CD4-positive, alpha-beta T cell treated with Interleukin-2 at 100 ng/mL for 4 hours (primary cell): Measurements from ENCODE around the gene PFDN5.

Experiments
- DNase-seq: peaks from one replicate; pipeline ENCODE4 v3.0.0-alpha.2; 2020; ENCODE audit warnings: low spot score

The PFDN5 gene

GRCh38 chr12:53295070-53295890, at the start of gene PFDN5:
Gene PFDN5, plus strand, starts transcription at chr12:53295542. Its CDS starts 26 bp downstream, at chr12:53295568.
- DNase-seq: peak; percentile 93

GRCh38 chr12:53251477-53252348, 43.6 kb upstream of the PFDN5 start:
- DNase-seq: peak; percentile 74

- no peak for DNase-seq
Measured at GRCh38 chr12:53252349-53252916, 42.9 kb upstream of the PFDN5 start.

- no peak for DNase-seq
Measured at GRCh38 chr12:53253298-53253697, 42.0 kb upstream of the PFDN5 start.

DNA sequence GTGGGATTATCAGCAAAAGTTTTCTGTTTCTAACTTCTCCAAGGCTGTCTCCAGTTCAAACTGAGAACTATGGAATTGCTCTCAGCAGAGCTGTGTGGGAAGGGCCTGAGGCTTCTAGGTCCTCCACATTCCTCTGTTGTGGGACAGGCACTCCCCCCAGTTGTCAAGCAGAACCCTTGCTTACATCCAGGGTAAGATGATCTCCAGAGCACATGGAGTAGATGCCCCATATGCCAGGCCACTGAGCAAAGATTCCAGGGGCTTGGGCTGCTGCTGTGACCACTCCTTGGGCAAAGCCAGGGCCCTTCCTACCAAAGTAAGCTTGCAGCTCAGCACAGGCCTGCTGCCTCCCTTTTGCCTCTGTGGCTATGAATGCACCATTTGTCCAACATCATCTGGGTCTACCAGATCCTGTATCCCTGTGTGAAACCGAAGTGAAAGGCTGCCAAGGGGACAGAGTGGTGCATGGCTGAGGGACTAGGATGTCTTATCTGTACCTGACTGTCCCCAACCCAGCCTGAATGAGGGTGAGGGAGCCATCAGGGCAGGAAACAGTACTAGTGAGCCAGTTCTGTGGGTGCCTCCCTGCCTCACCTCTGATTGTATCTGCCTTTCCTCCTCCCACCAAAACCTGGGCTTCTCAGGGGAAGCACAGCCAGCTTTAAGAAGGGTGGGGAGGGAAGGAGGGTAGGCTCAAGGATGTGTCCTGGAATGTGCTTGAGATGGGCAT, 40.4 kb upstream of the PFDN5 start:
- DNase-seq: no peak

DNA sequence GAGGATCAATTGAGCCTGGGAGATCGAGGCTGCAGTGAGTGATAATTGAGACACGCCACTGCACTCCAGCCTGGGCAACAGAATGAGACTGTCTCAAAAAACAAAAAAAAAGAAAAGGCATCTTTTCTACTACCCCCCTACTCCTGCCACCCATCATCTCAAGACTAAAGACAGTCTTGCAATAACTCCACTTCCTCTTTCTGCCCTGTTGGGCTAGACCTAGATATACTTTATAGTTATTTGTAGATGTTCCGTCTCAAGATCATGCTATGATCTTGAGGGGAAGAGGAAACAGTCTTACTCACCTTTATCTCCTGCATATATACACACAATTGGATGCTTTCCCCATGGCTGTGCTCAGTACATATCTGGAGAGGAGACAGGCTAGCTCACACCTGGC, 39.3 kb upstream of the PFDN5 start:
- DNase-seq: no peak

DNA sequence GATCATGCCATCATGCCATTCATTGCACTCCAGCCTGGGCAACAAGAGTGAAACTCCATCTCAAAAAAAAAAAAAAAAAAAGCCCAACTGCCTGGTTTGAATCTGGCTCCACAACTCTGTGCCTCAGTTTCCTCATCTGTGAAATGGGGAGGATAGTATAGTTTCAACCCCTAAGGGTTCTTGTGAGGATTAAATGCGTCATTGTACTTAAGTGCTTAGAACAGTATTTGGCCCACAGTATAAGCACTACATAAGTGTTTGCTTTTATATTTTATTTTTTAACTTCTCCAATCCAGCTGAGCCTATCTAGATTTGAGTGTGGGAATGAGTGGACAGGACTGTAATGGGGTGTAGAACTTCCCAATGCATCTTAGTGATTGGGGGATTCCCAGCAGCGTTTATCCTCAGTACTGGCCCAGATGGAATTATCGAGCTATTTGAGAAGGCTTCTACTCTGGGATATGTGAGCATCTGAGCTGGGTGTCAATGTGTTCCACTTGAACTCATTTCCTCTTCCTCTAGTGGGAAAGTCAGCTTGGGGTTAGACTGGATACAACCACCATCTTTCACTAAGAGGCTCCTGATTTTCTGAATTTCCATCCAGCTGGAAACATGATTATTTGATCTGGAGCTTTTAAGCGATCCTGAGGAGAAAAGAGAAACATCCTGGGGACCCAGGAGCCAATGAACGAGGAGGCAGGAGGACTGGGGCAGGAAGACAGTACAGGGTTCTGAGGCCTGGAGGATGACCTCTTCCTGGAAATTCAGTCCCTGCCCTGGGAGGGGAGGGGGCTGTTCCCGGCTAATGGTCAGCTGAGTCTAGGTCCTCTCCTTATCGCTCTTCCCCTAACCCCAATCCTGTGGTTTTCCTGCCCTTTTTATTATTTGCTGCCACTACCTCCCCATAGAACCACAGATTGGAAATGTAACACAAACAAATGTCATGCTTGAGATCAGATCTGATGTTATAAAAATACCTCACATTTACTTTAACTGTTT, 36.5 kb upstream of the PFDN5 start:
- no peak for DNase-seq

DNA sequence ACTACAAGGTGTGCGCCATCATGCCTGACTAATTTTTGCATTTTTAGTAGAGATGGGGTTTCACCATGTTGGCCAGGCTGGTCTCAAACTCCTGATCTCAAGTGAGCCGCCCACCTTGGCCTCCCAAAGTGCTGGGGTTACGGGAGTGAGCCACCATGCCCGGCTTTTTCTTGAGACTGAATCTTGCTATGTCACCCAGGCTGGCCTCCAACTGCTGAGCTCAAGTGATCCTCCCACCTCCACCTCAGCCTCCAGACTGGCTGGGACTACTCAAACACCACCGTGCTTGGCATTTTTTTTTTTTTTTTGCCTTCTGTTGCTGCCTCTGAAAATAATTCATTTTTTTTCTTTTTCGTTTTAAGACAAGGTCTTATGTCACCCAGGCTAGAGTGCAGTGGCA, 35.5 kb upstream of the PFDN5 start:
- DNase-seq: no peak

DNA sequence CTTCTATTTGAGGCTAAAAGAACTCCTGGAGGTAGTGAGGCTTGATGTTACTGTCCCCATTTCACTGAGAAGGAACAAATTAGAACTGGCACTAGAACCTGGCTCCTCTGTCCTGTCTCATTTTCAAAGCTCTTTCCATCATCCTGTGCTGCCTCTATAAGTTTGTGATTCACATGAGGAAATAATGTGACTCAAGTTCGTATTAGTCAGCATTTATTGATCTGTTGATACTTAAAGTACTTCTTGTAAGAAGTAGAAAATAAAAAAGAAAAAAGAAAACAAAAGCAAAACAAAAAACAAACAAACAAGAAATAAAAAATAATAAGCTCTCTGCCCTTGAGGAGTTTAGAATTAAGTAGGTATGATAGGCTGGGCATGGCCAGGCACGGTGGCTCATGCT, 29.6 kb upstream of the PFDN5 start:
- no peak for DNase-seq

DNA sequence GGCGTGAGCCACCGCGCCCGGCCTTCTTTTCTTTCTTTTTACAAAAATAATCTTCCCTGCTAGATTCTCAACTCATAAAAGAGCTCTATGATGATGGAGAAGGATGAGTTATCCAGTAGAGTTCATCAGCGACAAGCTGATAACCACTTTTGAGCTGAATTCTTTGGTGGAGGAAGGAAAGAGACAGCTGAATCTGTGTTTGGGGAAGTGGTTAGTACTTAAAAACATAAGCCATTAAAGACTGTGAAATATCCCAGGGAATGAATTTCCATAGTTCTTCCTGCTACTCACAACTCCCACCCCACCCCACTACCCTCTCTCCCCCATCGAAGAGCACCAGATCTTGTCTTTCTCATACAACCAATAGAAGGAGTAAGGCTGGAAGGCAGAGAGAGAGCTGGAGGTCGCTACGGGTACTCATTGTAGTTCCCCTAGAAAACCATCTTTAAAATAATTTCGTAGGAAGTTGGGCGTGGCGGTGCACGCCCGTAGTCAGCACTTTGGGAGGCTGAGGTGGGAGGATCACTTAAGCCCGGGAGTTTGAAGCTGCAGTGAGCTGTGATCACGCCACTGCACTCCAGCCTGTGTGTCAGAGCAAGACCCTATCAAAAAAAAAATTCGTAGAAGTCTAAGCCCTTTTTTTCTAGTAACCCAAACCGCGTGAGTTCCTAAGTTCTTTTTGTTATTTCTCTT, 27.9 kb upstream of the PFDN5 start:
- no peak for DNase-seq

DNA sequence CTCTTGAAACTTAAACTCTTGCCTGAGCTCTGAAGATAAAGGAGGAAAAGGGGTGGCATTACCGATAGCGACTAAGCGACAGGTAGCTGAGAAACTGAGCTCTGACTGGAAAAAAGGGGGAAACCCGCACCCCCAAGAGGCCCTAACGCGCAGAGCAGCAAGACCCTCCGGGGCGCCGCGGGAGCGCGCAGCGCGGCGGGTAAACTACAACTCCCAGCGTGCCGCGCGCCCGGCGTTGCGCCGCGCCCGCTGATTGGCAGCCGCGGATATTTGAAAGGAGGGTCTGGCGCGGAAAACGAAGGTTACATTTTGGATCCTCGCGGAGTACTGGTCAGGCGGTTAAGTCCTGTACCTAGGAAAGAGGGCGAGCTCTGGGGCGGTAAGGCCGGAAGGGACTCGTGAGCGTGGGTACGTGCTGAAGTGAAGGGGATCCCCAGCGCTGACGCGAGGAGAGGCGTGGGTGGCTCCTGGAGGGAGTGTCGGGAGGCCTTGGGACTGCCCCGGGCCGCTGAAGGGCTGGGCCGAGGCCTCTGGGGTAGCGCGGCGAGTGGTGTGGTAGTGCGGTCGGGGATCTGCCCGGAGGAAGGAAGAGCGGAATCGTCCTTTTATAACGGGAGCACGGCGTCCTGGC, 27.2 kb upstream of the PFDN5 start, which contains the start of gene ESPL1:
Gene ESPL1, plus strand, starts transcription at position 301 of the 631 bp plus-strand sequence. CDS start 468 bp downstream, outside the sequence.
- DNase-seq: peak; percentile 85

DNA sequence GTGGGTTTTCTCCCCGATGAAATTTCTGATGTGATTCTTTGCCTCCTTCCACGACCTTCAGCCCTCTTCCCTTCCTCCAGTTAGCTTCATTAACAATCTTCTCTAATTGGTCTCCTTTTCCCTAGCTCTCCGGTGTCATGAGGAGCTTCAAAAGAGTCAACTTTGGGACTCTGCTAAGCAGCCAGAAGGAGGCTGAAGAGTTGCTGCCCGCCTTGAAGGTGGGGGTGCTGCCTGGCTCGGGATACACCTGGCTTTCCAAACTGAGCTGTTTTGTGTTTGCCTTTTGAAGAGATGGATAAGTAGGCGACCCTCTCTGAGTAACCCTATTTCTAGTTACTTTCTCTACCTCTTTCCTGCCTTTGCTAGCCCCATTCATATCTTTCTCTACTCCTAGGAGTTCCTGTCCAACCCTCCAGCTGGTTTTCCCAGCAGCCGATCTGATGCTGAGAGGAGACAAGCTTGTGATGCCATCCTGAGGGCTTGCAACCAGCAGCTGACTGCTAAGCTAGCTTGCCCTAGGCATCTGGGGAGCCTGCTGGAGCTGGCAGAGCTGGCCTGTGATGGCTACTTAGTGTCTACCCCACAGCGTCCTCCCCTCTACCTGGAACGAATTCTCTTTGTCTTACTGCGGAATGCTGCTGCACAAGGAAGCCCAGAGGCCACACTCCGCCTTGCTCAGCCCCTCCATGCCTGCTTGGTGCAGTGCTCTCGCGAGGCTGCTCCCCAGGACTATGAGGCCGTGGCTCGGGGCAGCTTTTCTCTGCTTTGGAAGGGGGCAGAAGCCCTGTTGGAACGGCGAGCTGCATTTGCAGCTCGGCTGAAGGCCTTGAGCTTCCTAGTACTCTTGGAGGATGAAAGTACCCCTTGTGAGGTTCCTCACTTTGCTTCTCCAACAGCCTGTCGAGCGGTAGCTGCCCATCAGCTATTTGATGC, 26.4 kb upstream of the PFDN5 start:
- no peak for DNase-seq

- DNase-seq: no peak
Measured at GRCh38 chr12:53274445-53274844, 20.9 kb upstream of the PFDN5 start.

- DNase-seq: no peak
Measured at GRCh38 chr12:53276511-53276910, 18.8 kb upstream of the PFDN5 start.

DNA sequence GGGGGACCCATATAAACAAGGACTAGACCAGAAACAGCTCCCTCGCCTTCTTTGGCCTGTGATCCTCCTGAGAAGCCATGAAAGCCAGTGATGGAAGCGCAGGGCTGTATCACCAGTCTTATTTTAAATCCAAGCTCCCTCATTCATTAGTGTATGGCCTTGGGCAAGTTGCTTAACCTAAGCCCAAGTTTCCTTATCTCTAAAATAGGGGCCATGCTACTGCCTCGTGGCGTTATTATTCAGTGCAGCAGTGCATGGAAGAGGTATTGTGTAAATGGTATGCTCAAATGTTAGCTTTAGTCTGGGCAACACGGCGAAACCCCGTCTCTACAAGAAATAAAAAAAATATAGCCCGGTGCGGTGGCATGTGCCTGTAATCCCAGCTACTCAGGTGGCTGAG, 17.4 kb upstream of the PFDN5 start:
- DNase-seq: no peak

DNA sequence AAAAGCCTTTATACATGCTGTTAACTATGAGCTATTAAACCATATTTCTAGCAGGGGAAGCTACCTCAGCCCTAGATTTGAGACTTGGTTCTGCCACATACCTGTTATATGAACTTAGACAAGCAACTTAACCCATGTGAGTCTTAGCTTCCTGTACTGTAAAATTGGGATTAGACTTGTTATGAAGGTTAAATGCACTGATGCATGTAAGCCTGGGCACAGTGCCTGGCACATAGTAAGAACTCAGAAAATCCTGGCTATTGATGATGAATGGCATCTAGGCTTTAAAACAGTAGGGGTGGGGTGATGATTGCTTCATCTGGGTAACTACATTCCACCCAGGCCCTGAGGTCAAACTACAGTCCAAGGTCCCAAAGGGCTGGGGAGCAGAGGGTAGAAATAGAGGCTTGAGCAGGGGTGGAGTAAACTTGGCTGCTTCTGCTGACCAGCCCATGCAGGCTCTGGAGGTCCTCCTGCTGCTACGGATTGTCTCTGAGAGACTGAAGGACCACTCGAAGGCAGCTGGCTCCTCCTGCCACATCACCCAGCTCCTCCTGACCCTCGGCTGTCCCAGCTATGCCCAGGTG, 16.0 kb upstream of the PFDN5 start:
- no peak for DNase-seq

GRCh38 chr12:53279888-53280498, 15.3 kb upstream of the PFDN5 start:
- no peak for DNase-seq

DNA sequence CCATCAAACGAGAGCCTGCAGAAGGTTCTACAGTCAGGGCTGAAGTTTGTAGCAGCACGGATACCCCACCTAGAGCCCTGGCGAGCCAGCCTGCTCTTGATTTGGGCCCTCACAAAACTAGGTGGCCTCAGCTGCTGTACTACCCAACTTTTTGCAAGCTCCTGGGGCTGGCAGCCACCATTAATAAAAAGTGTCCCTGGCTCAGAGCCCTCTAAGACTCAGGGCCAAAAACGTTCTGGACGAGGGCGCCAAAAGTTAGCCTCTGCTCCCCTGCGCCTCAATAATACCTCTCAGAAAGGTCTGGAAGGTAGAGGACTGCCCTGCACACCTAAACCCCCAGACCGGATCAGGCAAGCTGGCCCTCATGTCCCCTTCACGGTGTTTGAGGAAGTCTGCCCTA, 8.9 kb upstream of the PFDN5 start:
- DNase-seq: no peak
